Kidney epithelial cell (primary cell): ENCODE results near the gene MYO18B. TPM values are rescaled to one million over a fixed set of nuclear protein-coding genes. Genes with fewer than 3 reads are reported as not detected.

Experiments
- DNase-seq: peaks from one replicate; pipeline ENCODE4 v3.0.0-alpha.2; 2010; ENCODE audit warnings: low read depth
- H3K27me3 ChIP-seq: 2 replicates; pipeline ENCODE4 v1.6.0; 2011; ENCODE audit warnings: low read length; ENCODE audit not compliant: control insufficient read depth, insufficient read depth
- H3K36me3 ChIP-seq: 2 replicates; pipeline ENCODE4 v1.5.1; 2011; ENCODE audit warnings: low read length; ENCODE audit not compliant: control insufficient read depth, insufficient read depth
- H3K4me3 ChIP-seq: 2 replicates; pipeline ENCODE4 v1.5.1; 2011; ENCODE audit warnings: low read depth, mild to moderate bottlenecking, control low read depth, low read length
- total RNA-seq: library from RNA; depleted of rRNA; stranded (reverse); fragments of >200 nt; gene quantifications from 2 replicates; pipeline ENCODE4 v1.2.3, GENCODE V29; 2015
- TF ChIP-seq, protein P1 (sequence below): IDR thresholded peaks from 2 replicates; pipeline ENCODE4 v1.5.1; 2011; ENCODE audit warnings: mild to moderate bottlenecking, moderate library complexity, low read length, control low read depth, inconsistent platforms; ENCODE audit not compliant: insufficient read depth, poor library complexity, severe bottlenecking

MYO18B gene
- total RNA-seq, 1 donor from 2014 or later = not detected

DNA sequence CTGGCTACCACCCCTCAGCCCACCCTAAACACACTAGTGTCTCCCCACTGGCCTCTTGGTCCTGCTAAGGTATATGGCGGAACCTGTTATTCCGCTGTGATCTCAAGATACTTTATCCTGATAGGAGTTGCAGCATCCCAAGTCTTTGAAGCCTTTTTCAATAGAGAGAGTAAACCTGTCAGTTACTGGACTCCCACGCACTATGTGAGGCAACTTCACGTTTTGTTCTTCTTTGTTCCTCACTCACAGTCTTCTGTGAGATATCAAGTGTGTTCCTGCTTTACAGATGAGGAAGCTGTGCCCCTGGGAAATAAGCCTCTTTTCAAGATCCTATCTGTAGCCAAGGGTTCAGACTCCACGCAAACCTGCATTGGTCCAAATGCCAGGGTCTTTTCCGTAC, 127.8 kb downstream of the MYO18B start:
- H3K27me3 ChIP-seq = no peaks in the 10 kb centered on the region
- DNase-seq = no peak
- TF ChIP-seq, protein P1, sequence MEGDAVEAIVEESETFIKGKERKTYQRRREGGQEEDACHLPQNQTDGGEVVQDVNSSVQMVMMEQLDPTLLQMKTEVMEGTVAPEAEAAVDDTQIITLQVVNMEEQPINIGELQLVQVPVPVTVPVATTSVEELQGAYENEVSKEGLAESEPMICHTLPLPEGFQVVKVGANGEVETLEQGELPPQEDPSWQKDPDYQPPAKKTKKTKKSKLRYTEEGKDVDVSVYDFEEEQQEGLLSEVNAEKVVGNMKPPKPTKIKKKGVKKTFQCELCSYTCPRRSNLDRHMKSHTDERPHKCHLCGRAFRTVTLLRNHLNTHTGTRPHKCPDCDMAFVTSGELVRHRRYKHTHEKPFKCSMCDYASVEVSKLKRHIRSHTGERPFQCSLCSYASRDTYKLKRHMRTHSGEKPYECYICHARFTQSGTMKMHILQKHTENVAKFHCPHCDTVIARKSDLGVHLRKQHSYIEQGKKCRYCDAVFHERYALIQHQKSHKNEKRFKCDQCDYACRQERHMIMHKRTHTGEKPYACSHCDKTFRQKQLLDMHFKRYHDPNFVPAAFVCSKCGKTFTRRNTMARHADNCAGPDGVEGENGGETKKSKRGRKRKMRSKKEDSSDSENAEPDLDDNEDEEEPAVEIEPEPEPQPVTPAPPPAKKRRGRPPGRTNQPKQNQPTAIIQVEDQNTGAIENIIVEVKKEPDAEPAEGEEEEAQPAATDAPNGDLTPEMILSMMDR = no peak
- H3K4me3 ChIP-seq = no peak overlapping the region
- H3K36me3 ChIP-seq = no peaks in the 10 kb centered on the region

DNA sequence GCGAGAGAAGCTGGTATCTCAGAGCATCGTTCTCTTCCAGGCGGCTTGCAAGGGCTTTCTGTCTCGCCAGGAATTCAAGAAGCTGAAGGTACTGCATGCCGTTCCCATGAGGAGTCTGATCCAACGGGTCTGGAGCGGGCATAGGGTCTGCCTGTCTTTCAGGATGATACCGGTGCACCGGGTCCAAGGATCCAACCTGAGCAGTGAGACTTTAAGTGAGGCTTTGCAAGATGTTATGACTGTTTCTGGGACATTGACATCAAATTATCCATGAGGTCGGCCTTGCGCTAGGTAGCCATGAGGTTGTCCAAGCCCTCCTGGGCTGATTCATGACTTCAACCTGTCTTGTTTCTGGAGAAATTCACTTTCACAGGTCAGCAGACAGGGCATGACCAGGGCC, 132.3 kb downstream of the MYO18B start:
- DNase-seq = no peak

GRCh38 chr22:25875461-25875860, 133.5 kb downstream of the MYO18B start:
- Histone ChIP-seq H3K4me3 (no peak overlapping the region), H3K27me3 (no peaks in the 10 kb centered on the region), H3K36me3 (no peaks in the 10 kb centered on the region)
- TF ChIP-seq, protein P1 = no peak
- DNase-seq = no peak

More for the DNA sequence above, 132.3 kb downstream of the MYO18B start:
- Histone ChIP-seq H3K36me3 (no peaks in the 10 kb centered on the region), H3K27me3 (no peaks in the 10 kb centered on the region), H3K4me3 (no peak overlapping the region)
- TF ChIP-seq, protein P1 = no peak

DNA sequence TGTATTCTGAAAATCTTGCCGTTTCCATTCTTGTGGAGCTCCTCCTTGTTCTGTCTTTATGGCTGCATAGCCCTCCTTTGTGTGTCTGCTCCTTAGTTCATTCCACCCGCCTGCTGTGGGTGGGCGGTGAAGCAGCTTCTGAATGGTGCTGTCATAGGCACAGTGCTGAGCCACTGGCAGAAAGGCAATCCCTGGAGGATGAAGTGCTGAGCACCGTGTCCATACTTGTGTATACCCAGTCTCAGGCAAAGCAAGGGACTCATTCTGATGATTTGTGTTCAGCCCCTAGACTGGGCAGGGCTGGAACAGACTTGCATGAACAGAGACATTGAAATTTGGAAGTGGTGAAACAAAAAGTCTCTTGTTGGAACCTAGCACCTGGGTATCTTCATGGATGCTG, 134.9 kb downstream of the MYO18B start:
- Histone ChIP-seq H3K4me3 (no peak overlapping the region), H3K27me3 (no peaks in the 10 kb centered on the region), H3K36me3 (no peaks in the 10 kb centered on the region)
- TF ChIP-seq, protein P1 = no peak
- DNase-seq = no peak

DNA sequence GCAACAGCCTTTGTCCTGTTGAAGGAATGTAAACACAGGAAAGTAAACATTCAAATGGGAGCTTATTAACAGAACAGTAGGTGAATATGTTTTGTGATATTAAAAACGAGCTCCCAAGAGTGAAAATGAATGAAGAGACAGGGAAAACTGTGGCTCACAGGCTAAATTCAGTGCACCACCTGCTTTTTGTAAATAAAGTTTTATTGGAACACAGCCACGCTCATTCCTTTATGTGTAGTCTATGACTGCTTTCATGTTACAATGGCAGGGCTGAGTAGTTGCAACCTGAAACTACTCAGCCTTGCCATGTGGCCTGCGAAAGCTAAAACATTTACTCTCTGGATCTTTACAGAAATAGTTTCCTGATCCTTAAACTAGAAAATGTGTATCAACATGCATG, 136.9 kb downstream of the MYO18B start:
- H3K36me3 ChIP-seq = no peaks in the 10 kb centered on the region
- DNase-seq = no peak
- TF ChIP-seq, protein P1 = no peak
- H3K27me3 ChIP-seq = no peaks in the 10 kb centered on the region
- no peak overlapping the region for H3K4me3 ChIP-seq

GRCh38 chr22:25880524-25880923, 138.5 kb downstream of the MYO18B start:
- no peaks in the 10 kb centered on the region for H3K36me3 ChIP-seq
- H3K4me3 ChIP-seq = no peak overlapping the region
- no peak for DNase-seq
- TF ChIP-seq, protein P1 = no peak
- no peaks in the 10 kb centered on the region for H3K27me3 ChIP-seq
